ENCODE measurements around the gene ITGB6. TPM values are rescaled to one million over a fixed set of nuclear protein-coding genes. Genes with fewer than 3 reads are reported as not detected.

Gene ITGB6
- total RNA-seq, 2 experiments from 2014 or later = not detected

DNA sequence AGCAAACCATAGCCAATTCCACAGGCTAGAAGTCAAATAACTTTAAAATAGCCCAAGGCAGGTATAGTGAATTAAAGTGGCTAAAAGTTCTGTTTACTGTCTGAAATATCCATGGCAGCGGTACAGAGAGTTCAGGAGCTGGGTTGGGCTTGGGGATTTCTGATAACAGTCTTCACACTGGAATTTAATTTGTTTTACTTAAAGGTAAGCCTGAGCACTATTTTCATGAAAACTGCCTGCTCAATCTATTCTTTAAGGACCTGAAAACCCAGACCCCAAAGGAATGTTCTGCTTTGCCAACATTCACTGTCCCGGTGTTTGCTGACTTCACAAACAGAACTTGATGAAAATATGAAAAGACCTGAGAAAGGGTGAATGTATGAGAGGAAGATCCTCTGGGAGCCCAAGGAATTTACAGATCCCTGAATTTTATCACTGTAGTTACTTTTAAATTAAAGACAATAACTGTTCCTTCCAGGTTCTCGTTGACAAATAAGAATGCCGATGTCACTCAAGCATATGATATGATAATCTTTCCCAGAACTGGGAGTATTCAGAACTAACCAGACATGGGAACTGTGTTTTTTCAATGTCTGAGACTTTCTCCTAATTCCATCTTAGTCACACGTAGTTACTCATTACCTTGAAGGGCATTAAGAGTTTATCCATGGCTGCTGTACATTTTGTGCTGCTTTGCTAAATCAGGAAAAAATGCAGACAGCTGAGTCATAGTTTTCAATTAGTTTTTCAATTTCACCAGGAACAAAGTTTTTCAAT is 28.3 kb upstream of the ITGB6 start:
- Mint-ChIP-seq H3K27me3 (ENCODE audit: low read depth) (peaks cover 13% of the 10 kb centered on the region), H3K36me3 (ENCODE audit: low read depth) (no peaks in the 10 kb centered on the region), H3K9me3 (no peaks in the 10 kb centered on the region), H3K4me3 (no peak overlapping the region), H3K4me1 (ENCODE audit: low read depth) (peaks cover 22% of the 10 kb centered on the region), H3K27ac (no peak overlapping the region)
- intact Hi-C loops (cut with micrococcal nuclease) = loop anchor here (10.0 kb wide), 1 partner anchor 514 kb away; the partner anchor contains the start of gene MARCHF7
- DNase-seq = no peak
- CTCF ChIA-PET = interaction anchor here (0.6 kb wide), 1 partner anchor 20 kb away, joined by 3 read pairs; no protein-coding TSS in a partner anchor

DNA sequence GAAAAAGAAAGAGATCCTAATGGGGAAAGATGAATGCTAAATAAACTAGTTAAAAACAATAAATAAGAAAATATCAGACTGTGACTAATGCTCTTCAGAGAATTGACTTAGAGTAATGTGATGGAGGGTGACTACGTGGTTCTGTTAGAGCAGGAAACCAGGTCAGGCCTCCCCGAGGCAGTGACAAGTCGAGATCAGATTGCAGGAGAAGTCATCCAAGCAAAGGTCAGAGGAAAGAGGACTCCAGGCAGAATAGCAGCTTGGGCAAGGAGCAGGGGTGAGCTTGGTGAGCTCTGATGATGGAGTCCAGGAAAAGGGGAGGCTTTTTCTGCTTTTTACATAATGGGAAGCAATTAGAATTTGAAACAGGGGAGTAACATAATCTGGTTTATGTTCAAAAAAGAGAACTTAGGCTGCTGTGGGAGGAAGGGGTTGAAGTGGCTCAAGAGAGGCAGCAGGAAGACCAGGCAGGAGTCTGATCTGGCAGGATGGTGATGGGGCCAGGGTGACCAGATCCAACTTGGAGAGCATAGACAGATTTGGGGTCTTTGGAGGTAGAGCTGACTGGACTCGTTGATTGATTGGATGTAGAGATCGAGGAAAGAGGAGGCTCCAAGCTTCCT is 27.3 kb upstream of the ITGB6 start:
- no peak overlapping the region for H3K4me3 Mint-ChIP-seq
- intact Hi-C loops (cut with micrococcal nuclease) = loop anchor here (10.0 kb wide), 1 partner anchor 513 kb away; the partner anchor contains the start of gene MARCHF7
- H3K36me3 Mint-ChIP-seq (ENCODE audit: low read depth) = no peaks in the 10 kb centered on the region
- peaks cover 31% of the 10 kb centered on the region for H3K4me1 Mint-ChIP-seq (ENCODE audit: low read depth)
- DNase-seq = no peak
- peaks cover 17% of the 10 kb centered on the region for H3K27me3 Mint-ChIP-seq (ENCODE audit: low read depth)
- no peak overlapping the region for H3K27ac Mint-ChIP-seq
- CTCF ChIA-PET = interaction anchor here (0.6 to 1.5 kb wide), 3 partner anchors 25 to 250 kb away, joined by 3 to 4 read pairs (median 4); no protein-coding TSS in a partner anchor
- H3K9me3 Mint-ChIP-seq = no peaks in the 10 kb centered on the region

DNA sequence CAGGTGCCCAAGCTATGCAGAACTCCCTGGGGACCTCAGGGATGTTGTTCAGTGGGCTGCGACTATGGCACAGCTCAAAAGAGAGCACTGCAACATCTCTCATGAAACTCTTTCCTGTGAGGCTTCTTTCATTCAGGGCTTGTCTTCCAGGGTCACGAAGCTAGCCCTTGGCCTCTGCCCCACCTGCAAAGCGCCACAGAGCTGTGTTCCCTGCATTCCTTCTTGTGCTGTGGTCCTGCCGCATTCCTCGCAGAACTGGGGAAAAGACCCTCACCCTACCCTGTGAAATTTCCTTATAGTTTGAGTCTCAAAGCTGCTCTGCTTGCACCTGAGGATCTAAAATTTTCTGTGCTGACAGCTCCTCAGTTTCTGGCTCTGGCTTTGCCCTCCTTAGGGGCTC is 26.3 kb upstream of the ITGB6 start:
- H3K27ac Mint-ChIP-seq = no peak overlapping the region
- no peaks in the 10 kb centered on the region for H3K36me3 Mint-ChIP-seq (ENCODE audit: low read depth)
- H3K9me3 Mint-ChIP-seq = no peaks in the 10 kb centered on the region
- H3K4me3 Mint-ChIP-seq = no peak overlapping the region
- peaks cover 17% of the 10 kb centered on the region for H3K27me3 Mint-ChIP-seq (ENCODE audit: low read depth)
- peaks cover 35% of the 10 kb centered on the region for H3K4me1 Mint-ChIP-seq (ENCODE audit: low read depth)
- CTCF ChIA-PET = interaction anchor here (1.5 to 1.7 kb wide), 2 partner anchors 16 to 26 kb away, joined by 4 to 10 read pairs; no protein-coding TSS in a partner anchor
- intact Hi-C loops (cut with micrococcal nuclease) = loop anchor here (10.0 kb wide), 1 partner anchor 512 kb away; the partner anchor contains the start of gene MARCHF7
- DNase-seq = no peak

DNA sequence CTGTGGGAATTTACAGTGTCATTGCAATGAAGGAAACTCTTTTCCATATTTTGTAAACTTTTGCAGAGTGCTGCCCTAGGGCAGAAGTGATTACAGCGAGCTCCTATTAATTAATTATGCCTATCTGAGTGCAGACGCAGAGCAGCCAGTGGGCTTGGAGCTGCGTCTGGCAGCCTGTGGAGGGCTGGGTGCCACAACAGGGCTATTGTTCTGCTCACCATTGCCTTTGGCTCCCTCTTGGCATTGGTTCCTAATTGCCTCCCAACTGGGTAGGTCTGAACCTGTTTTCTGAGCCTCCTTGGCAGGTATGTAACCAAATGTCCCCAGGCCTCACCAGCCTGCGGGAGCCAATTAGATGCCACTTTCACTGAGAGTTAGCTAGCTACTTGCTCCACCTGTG is 25.6 kb upstream of the ITGB6 start:
- Mint-ChIP-seq H3K36me3 (ENCODE audit: low read depth) (no peaks in the 10 kb centered on the region), H3K27me3 (ENCODE audit: low read depth) (peaks cover 17% of the 10 kb centered on the region), H3K27ac (no peak overlapping the region), H3K4me1 (ENCODE audit: low read depth) (peaks cover 42% of the 10 kb centered on the region), H3K9me3 (no peaks in the 10 kb centered on the region), H3K4me3 (no peak overlapping the region)
- intact Hi-C loops (cut with micrococcal nuclease) = loop anchor here (2.0 to 10.0 kb wide), 4 partner anchors 201 to 511 kb away; partner anchors contain the start of genes LY75 and MARCHF7
- DNase-seq = no peak
- CTCF ChIA-PET = interaction anchor here (1.0 to 1.7 kb wide), 3 partner anchors 15 to 116 kb away, joined by 3 to 10 read pairs (median 4); no protein-coding TSS in a partner anchor

DNA sequence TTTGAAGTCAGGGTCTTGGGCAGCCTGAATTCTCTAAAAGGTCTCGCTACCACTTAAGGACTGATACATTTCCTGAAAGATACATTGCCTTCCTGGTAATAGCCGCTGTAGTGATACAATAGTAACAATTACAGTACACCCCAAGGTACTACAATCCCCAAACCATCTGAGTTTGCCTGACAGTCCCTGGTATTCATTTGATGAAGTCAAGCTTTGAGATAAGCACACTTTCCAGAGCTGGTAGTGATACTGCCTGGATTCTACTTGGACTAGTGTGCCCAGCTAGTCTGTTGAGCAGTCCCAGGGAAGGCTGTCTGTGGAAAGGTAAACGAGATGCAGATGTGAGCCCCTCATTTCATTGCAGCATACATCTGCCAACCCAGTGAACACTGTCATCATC is 24.4 kb upstream of the ITGB6 start:
- H3K36me3 Mint-ChIP-seq (ENCODE audit: low read depth) = no peaks in the 10 kb centered on the region
- H3K9me3 Mint-ChIP-seq = no peaks in the 10 kb centered on the region
- CTCF ChIA-PET = interaction anchor here (0.7 to 1.2 kb wide), 3 partner anchors 36 to 100 kb away, joined by 3 to 4 read pairs (median 3); no protein-coding TSS in a partner anchor
- H3K27ac Mint-ChIP-seq = no peak overlapping the region
- DNase-seq = no peak
- peaks cover 17% of the 10 kb centered on the region for H3K27me3 Mint-ChIP-seq (ENCODE audit: low read depth)
- H3K4me1 Mint-ChIP-seq (ENCODE audit: low read depth) = peaks cover 52% of the 10 kb centered on the region
- no peak overlapping the region for H3K4me3 Mint-ChIP-seq
- intact Hi-C loops (cut with micrococcal nuclease) = loop anchor here (1.0 to 10.0 kb wide), 16 partner anchors 15 to 942 kb away; partner anchors contain the start of genes LY75, MARCHF7 and WDSUB1

DNA sequence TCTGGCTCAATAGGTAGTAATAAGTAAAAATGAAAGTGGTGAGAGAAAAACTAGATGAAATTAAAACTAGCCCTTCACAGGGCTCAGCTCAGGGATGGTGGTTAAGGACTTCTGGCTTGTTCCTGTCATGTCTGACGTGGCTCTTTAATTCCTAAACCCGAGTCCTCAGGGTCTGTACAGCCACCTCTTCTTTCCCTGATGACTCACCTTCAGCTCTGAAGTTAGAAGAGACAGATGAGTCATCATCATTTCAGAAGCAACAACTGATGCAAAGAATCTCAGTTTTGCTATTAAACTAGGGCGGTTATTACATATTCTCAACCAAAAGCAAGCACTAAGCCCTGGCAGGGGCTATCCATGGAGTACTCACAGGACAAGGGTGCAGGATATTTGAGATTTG is 24.0 kb upstream of the ITGB6 start:
- intact Hi-C loops (cut with micrococcal nuclease) = loop anchor here (1.0 to 10.0 kb wide), 16 partner anchors 15 to 942 kb away; partner anchors contain the start of genes LY75, MARCHF7 and WDSUB1
- no peak overlapping the region for H3K4me3 Mint-ChIP-seq
- peaks cover 52% of the 10 kb centered on the region for H3K4me1 Mint-ChIP-seq (ENCODE audit: low read depth)

DNA sequence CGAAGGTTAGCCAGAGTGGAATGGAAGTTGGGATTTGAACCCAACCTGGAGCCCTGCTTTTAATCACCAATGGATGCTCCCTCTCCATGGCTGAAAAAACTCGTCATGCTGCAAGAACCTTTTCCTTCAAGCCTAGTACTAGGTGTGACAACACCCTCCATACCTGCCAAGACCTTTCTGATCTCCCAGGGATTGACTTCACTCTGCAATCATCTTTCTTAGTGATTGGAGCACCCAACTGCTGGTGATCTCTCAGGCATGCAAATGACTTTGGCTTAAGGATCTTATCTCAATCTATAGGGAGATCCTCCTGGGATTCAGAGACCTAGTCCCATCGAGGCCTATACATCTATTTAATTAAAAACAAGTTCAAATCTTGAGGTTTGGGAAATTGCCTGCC is 23.5 kb upstream of the ITGB6 start:
- H3K36me3 Mint-ChIP-seq (ENCODE audit: low read depth) = no peaks in the 10 kb centered on the region
- CTCF ChIA-PET = interaction anchor here (1.0 to 1.2 kb wide), 2 partner anchors 37 to 101 kb away, joined by 3 to 4 read pairs; no protein-coding TSS in a partner anchor
- peaks cover 17% of the 10 kb centered on the region for H3K27me3 Mint-ChIP-seq (ENCODE audit: low read depth)
- intact Hi-C loops (cut with micrococcal nuclease) = loop anchor here (5.0 to 10.0 kb wide), 2 partner anchors 509 to 936 kb away; partner anchors contain the start of genes MARCHF7 and WDSUB1
- no peak overlapping the region for H3K4me3 Mint-ChIP-seq
- peaks cover 52% of the 10 kb centered on the region for H3K4me1 Mint-ChIP-seq (ENCODE audit: low read depth)
- H3K9me3 Mint-ChIP-seq = no peaks in the 10 kb centered on the region
- no peak for DNase-seq
- peak overlapping the region; percentile 50 for H3K27ac Mint-ChIP-seq

More for the DNA sequence above, 24.0 kb upstream of the ITGB6 start:
- Mint-ChIP-seq H3K27me3 (ENCODE audit: low read depth) (peaks cover 17% of the 10 kb centered on the region), H3K9me3 (no peaks in the 10 kb centered on the region), H3K36me3 (ENCODE audit: low read depth) (no peaks in the 10 kb centered on the region), H3K27ac (peak overlapping the region; percentile 50)
- CTCF ChIA-PET = interaction anchor here (0.7 to 1.2 kb wide), 3 partner anchors 36 to 100 kb away, joined by 3 to 4 read pairs (median 3); no protein-coding TSS in a partner anchor
- peak; percentile 58 for DNase-seq

DNA sequence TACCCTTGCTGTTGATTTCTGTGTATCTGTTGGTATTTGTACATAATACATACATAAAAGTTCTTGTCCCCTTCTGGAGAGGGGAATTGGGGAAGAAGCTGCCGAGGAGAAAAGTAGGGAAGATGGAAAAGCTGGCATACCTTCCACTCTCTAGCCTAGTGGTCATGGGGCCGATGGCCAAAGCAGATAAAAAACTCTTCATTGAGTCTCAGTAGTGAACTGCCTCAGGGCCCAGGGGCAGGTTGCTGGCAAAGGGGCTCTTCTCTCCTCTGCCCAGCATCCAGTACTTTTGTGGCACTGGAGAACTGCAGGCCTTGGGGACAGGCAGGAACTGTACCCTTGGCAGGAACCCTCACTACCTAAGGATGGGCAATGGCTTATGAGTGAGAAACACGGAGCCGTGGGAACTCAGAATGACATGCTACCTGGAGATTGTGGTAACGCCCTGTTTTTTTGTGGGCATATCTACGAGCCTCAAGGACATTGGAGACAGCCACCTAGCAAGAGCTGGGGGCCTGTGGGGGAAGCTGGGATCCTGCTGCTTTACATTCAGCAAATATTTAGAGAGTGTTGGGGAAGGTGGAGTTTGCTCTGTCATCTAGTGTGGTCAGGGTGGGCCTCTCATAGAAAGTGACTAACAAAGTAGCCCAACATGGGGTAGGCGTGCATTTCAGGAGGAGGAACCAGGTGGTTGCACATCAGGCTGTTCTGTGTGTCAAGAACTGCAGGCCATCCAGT is 22.6 kb upstream of the ITGB6 start:
- intact Hi-C loops (cut with micrococcal nuclease) = loop anchor here (5.0 to 10.0 kb wide), 2 partner anchors 508 to 935 kb away; partner anchors contain the start of genes MARCHF7 and WDSUB1
- Mint-ChIP-seq H3K36me3 (ENCODE audit: low read depth) (no peaks in the 10 kb centered on the region), H3K4me1 (ENCODE audit: low read depth) (peaks cover 52% of the 10 kb centered on the region), H3K27me3 (ENCODE audit: low read depth) (peaks cover 15% of the 10 kb centered on the region), H3K9me3 (no peaks in the 10 kb centered on the region), H3K4me3 (no peak overlapping the region), H3K27ac (no peak overlapping the region)
- no peak for DNase-seq
- CTCF ChIA-PET = interaction anchor here (1.1 kb wide), 1 partner anchor 99 kb away, joined by 3 read pairs; no protein-coding TSS in a partner anchor

DNA sequence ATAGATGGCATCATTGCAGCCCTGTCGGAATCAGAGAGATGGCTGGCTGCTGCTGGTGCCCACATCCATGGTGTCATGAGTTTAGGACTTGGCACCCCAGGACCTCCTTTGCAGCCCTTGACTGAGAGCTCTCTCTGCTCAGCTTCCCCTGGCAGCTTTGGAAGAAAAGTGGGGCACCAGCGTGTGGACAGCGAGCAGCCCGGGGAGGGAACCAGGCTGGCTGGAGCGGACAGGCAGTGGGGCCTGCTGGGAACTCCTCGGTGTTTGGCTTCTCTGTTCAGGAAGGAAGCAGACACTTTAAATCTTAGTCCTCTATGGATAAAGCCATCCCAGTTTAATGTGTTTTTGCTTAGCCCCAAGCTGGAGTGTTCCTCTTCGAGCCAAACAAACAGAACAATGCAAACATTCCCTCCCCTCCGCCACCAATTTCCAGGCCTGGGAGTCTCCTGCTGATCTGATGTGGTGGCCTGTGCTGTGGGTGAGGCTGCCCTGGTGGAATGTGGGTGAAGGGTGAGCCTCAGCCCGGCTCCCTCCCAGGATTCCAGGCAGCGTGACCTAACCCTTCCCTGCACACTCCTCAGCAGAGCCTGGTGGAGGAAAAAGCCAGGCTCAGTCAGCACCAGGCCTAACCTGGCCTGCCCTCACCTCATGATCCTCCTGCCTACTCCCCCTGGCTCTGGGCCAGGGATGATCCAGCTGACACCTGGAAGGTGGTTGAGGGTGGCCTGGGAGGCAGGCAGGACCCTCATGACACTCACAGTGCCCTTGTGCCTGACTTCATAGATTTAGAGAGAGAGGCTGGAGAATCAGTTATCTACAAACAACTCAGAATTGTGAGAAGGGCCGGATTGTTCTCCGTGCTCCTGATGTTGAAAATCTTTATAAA is 21.6 kb upstream of the ITGB6 start:
- Mint-ChIP-seq H3K4me1 (ENCODE audit: low read depth) (peaks cover 52% of the 10 kb centered on the region), H3K9me3 (no peaks in the 10 kb centered on the region), H3K36me3 (ENCODE audit: low read depth) (no peaks in the 10 kb centered on the region), H3K4me3 (no peak overlapping the region), H3K27ac (no peak overlapping the region), H3K27me3 (ENCODE audit: low read depth) (peaks cover 10% of the 10 kb centered on the region)
- intact Hi-C loops (cut with micrococcal nuclease) = loop anchor here (5.0 to 10.0 kb wide), 2 partner anchors 507 to 934 kb away; partner anchors contain the start of genes MARCHF7 and WDSUB1
- CTCF ChIA-PET = interaction anchor here (0.6 to 2.7 kb wide), 4 partner anchors 58 to 429 kb away, joined by 3 to 13 read pairs (median 3); no protein-coding TSS in a partner anchor
- no peak for DNase-seq

DNA sequence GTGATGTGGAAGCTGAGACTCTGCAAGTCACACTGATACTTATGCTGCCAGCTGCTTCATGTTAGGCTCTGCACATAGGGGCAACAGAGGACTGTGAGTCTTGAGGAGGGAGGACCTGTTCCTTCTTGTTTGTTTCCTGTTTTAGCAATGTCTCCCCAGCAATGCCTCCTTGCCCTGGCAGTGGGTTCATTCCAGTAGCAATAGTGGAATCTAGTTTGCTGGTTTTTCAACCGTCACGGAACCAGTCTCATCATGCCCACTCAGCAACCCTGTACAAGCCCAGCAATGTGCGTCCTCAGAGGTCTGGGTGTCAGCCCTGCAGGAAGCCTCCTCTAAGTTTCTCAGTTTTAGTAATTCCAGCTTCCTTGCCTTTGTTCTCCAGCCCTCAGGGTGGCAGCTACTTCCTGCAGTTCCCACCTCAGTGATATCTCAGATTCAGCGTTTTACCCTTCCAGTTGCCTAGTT is 20.5 kb upstream of the ITGB6 start:
- H3K27me3 Mint-ChIP-seq (ENCODE audit: low read depth) = peaks cover 9% of the 10 kb centered on the region
- H3K4me1 Mint-ChIP-seq (ENCODE audit: low read depth) = peaks cover 52% of the 10 kb centered on the region
- H3K9me3 Mint-ChIP-seq = no peaks in the 10 kb centered on the region
- no peaks in the 10 kb centered on the region for H3K36me3 Mint-ChIP-seq (ENCODE audit: low read depth)
- H3K27ac Mint-ChIP-seq = no peak overlapping the region
- no peak overlapping the region for H3K4me3 Mint-ChIP-seq
- DNase-seq = peak; percentile 62
- intact Hi-C loops (cut with micrococcal nuclease) = loop anchor here (1.0 to 10.0 kb wide), 8 partner anchors 9 to 933 kb away; partner anchors contain the start of genes MARCHF7 and WDSUB1
- CTCF ChIA-PET = interaction anchor here (1.0 to 3.0 kb wide), 5 partner anchors 11 to 430 kb away, joined by 3 to 27 read pairs (median 4); no protein-coding TSS in a partner anchor

Measured in activated naive CD4-positive, alpha-beta T cell treated with anti-CD3 and anti-CD28 coated beads for 36 hours (primary cell).